HG03575 (cell line): Measurements from ENCODE around the gene SMC1A.

Source experiments
- ATAC-seq: cut with Tn5 transposase; IDR thresholded peaks from one replicate; pipeline ENCODE4 v1.9.1; 2021; ENCODE audit not compliant: unreplicated experiment, insufficient number of reproducible peaks, low FRiP score; ENCODE audit errors: extremely low read depth

SMC1A gene

DNA sequence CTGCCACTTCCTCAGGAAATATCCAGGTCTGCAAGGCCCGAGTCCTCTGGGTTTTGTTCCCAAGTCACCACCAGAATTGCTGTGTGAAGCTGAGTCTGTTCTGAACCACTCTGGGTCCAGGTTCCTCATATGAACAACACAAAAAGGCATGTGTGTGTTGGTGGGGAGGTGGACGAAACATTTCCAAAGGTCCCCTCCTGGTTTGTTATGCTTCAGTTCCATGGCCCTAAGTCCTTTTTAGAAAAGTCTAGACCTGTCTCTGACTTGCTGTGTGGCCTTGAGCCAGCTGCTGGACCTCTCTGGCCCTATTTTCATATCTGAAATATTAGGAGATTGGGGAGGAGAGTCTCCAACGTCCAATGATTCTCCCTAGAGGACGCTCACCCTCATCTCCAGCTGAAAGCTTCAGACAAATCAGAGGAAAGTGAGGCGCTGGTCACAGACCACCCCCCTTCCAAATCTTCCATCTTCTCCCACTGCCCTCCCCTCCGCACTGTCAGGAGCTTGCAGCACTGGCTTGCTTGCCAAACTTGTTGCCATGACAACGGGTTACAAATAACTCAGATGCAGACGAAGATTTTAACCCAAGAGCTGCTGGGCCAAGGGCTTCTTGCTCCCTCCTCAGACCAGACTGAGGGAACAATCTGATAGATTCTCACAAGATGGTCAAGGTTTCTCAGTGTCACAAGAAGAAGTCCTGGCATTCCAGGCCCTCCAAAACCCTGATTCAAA lies 64.5 kb downstream of the SMC1A start:
- ATAC-seq, result no peak

- no peak for ATAC-seq
Measured at GRCh38 chrX:53356186-53356585, 66.3 kb downstream of the SMC1A start.

- no peak for ATAC-seq
Measured at GRCh38 chrX:53354669-53355068, 67.8 kb downstream of the SMC1A start.

- ATAC-seq, result no peak
Measured at GRCh38 chrX:53347948-53348347, 74.5 kb downstream of the SMC1A start.

DNA sequence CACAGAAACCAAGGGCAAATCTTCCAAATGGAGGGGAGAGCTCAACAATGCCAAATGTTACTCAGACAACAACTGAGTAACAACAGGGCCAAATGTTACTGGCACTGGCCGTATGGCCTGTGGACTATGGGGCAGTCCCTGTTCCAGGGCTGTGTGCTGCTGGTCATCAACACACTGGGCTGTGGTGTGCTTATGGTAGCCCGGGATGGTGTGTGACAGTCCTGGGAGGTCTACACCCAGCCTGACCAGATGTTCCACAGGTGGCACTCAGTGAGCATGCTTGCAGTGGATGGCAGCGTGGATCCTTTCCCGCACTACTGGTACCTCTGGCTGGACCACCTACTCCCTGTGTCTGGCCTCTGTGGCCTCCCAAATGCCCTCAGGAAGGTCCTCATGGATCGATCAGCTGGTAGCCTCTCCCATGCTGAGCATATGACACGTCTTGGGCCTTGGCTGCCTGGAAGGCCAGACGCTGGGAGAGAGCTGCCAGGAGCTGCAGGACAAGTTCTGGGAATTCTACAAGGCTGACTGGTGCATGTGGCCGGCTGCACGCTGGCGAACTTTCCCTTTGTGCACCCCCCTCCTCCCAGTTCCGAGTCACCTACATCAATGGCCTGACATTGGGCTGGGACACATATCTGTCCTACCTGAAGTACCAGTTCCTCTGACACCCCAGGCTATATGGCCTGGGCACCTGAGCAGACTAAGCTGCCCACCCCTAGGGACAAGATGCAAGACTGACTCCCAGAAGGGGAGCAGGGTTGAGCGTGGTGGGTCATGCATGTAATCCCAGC lies 81.4 kb downstream of the SMC1A start:
- no peak for ATAC-seq

DNA sequence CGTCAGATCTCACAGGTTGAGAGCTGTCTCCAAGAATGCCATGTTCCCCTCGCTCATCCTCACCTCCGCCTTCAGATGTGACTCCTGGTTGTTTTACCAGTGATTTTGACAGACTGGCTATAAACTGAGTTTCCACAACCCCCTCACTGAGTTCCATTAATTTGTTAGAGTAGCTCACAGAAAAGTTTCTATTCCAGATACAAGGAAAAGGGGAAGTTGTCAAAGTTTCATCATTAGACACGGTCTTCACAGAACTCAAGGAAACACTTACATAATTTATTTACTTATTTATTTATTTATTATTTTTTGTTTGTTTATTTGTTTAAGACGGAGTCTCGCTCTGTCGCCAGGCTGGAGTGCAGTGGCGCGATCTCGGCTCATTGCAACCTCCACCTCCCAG lies 85.4 kb downstream of the SMC1A start:
- ATAC-seq, result no peak

GRCh38 chrX:53333853-53334252 lies 88.6 kb downstream of the SMC1A start:
- ATAC-seq, result no peak

- no peak for ATAC-seq
Measured at GRCh38 chrX:53332204-53332603, 90.2 kb downstream of the SMC1A start.

GRCh38 chrX:53330331-53330730 lies 92.1 kb downstream of the SMC1A start:
- no peak for ATAC-seq

DNA sequence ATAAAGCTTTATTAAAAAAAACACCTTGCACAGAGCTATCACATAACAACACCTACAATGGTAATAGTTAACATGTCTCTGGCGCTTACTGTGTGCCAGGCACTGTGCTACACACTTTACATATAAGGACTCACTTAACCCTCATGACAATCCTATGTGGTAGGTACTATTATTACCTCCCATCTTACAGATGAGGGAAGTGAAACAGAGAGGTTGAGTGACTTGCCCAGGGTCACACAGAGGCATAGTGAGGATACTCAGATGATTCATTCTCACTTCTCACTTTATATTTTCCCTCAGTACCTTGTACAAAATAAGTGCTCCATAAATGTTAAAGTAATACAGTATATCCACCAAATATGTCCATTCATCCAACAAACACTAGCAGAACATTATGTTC lies 97.7 kb downstream of the SMC1A start:
- no peak for ATAC-seq
